BE2C (cell line): ENCODE measurements around the gene MRGPRX2.

Experiments
- DNase-seq: peaks from one replicate; pipeline ENCODE4 v3.0.0-alpha.2; 2020
- H3K27me3 ChIP-seq: fragments of 250-450 bp; sonication (Bioruptor Pico); 2 replicates; pipeline ENCODE4 v1.5.1; 2020; ENCODE audit warnings: mild to moderate bottlenecking
- H3K36me3 ChIP-seq: fragments of 250-450 bp; sonication (Bioruptor Pico); 2 replicates; pipeline ENCODE4 v1.5.1; 2020; ENCODE audit warnings: mild to moderate bottlenecking
- H3K4me1 ChIP-seq: fragments of 250-450 bp; sonication (Bioruptor Pico); 2 replicates; pipeline ENCODE4 v1.5.1; 2020
- H3K4me3 ChIP-seq: 2 replicates; pipeline ENCODE4 v1.5.1; 2011; ENCODE audit warnings: low read depth, low read length
- H3K9me3 ChIP-seq: fragments of 250-450 bp; sonication (Bioruptor Pico); 2 replicates; pipeline ENCODE4 v1.5.1; 2020
- TF ChIP-seq, protein P1 (sequence below): IDR thresholded peaks from 2 replicates; pipeline ENCODE4 v1.5.1; 2012; ENCODE audit warnings: mild to moderate bottlenecking, low read depth, low read length

The MRGPRX2 gene

DNA sequence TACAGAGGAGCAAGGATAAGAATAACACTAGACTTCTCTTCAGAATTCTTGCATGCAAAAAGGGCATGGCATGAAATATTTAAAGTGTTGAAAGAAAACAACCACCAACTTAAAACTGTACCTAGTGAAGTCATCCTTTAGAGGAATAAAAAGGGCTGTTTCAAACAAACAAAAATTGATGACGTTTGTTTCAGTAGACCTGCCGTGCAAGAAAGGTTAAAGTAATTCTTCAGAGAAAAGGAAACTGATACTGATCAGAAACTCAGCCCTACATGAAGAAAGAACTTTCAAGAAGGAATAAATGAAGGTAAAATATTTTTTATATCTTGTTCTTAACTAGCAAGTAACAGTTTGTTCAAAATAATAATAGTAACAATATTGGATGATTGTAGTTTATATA lies 27.5 kb downstream of the MRGPRX2 start:
- no peak overlapping the region for H3K4me3 ChIP-seq
- TF ChIP-seq, protein P1, sequence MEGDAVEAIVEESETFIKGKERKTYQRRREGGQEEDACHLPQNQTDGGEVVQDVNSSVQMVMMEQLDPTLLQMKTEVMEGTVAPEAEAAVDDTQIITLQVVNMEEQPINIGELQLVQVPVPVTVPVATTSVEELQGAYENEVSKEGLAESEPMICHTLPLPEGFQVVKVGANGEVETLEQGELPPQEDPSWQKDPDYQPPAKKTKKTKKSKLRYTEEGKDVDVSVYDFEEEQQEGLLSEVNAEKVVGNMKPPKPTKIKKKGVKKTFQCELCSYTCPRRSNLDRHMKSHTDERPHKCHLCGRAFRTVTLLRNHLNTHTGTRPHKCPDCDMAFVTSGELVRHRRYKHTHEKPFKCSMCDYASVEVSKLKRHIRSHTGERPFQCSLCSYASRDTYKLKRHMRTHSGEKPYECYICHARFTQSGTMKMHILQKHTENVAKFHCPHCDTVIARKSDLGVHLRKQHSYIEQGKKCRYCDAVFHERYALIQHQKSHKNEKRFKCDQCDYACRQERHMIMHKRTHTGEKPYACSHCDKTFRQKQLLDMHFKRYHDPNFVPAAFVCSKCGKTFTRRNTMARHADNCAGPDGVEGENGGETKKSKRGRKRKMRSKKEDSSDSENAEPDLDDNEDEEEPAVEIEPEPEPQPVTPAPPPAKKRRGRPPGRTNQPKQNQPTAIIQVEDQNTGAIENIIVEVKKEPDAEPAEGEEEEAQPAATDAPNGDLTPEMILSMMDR = no peak
- H3K4me1 ChIP-seq = no peaks in the 10 kb centered on the region
- no peak for DNase-seq
- H3K27me3 ChIP-seq = no peaks in the 10 kb centered on the region
- no peaks in the 10 kb centered on the region for H3K9me3 ChIP-seq
- no peaks in the 10 kb centered on the region for H3K36me3 ChIP-seq

- no peaks in the 10 kb centered on the region for H3K36me3 ChIP-seq
- no peaks in the 10 kb centered on the region for H3K27me3 ChIP-seq
- H3K9me3 ChIP-seq = no peaks in the 10 kb centered on the region
- H3K4me3 ChIP-seq = no peak overlapping the region
- TF ChIP-seq, protein P1 = no peak
- H3K4me1 ChIP-seq = no peaks in the 10 kb centered on the region
- no peak for DNase-seq
Observed at GRCh38 chr11:19027829-19028595, 32.5 kb downstream of the MRGPRX2 start.

DNA sequence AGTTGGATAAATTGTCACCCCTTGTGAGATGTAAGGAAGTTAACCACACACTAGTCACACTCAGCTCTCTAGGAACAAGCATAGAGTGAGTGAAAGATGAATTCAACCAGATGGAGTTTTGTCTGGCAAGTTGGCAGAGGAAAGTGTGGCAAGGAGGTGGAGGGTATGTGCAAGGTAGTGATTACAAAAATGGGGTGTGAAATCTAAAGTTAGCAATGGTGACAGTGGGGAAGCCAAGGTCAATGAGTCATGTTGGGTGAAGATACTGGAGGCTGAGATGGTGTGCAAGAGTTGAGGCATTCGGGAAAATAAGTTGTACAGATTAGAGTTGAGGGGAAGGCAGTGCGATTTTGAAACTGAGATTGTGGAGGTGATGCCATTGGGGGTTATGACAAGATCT lies 33.7 kb downstream of the MRGPRX2 start:
- H3K36me3 ChIP-seq = no peaks in the 10 kb centered on the region
- no peaks in the 10 kb centered on the region for H3K9me3 ChIP-seq
- no peak for DNase-seq
- no peaks in the 10 kb centered on the region for H3K27me3 ChIP-seq
- no peak overlapping the region for H3K4me3 ChIP-seq
- H3K4me1 ChIP-seq = no peaks in the 10 kb centered on the region
- TF ChIP-seq, protein P1 = no peak

DNA sequence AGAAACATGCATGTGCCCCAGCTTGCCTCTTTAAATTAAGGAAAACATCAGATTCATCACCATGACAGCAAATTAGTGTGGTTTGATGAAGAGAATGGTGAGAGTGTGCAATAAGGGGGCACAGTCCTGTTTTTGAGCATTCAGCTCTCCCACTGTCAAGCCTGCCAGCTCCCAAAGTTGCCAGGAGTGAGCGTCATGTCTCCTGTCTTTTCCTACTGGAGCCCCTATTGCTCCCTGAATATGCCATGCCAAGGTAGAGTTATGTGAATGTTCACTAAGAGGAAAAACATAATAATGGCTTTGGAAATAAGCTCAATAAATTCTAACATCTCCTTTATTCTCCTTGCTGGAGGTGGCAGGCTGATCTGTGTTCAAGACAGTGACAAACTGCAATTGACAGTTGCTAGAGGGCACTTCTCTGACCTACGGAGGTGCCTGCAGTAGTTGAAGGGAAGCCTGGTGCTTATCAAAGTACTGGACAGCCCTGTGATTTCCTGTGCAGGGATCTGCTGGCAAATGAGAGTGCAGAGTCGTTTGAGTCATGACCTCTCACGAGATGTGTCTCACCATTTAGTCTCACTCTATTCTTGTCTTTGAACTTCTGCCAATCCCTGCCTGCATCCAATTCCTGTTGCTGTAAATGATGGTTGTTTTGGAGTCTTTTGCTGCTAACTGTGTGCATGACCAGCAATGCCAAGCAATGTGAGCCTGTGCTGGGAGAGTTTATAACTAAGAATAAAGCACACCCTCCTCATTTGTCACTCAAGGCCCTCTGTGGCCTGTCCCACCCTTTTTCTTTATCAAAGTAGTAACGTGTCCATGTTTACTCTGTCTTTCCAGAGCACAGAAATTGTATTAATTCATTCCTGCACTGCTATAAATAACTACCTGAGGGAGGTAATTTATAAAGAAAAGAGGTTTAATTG lies 34.8 kb downstream of the MRGPRX2 start:
- Histone ChIP-seq H3K27me3 (no peaks in the 10 kb centered on the region; the same call in 1 of the 2 replicates), H3K4me3 (no peak overlapping the region), H3K36me3 (no peaks in the 10 kb centered on the region), H3K9me3 (no peaks in the 10 kb centered on the region), H3K4me1 (no peaks in the 10 kb centered on the region)
- DNase-seq = peak; percentile 9
- TF ChIP-seq, protein P1 = no peak

GRCh38 chr11:19020831-19021230 lies 39.7 kb downstream of the MRGPRX2 start:
- no peaks in the 10 kb centered on the region; the same call in 1 of the 2 replicates for H3K27me3 ChIP-seq
- no peak for DNase-seq
- H3K4me1 ChIP-seq = no peaks in the 10 kb centered on the region

More at GRCh38 chr11:19020831-19021230, 39.7 kb downstream of the MRGPRX2 start:
- TF ChIP-seq, protein P1 = no peak
- no peaks in the 10 kb centered on the region for H3K9me3 ChIP-seq
- no peaks in the 10 kb centered on the region for H3K36me3 ChIP-seq
- no peak overlapping the region for H3K4me3 ChIP-seq
